Endothelial cell of umbilical vein (primary cell): ENCODE results near the gene TMEM214. TPM values are rescaled to one million over a fixed set of nuclear protein-coding genes. Genes with fewer than 3 reads are reported as not detected.

ENCODE experiments used
- BruUV-seq: library from RNA; stranded (reverse); fragments of 400-500 nt; replicated peaks from 2 replicates; lab custom pipeline; 2021; lab: Mats Ljungman, UMichigan
- CTCF ChIA-PET: fragments of 300-600, 350-600 bp; sonication (Branson Sonifier 250); formaldehyde crosslinking; loops from one replicate; lab custom pipeline; 2021; ENCODE audit warnings: antibody characterized with exemption, inconsistent platforms; lab: Charles Lee
- POLR2A ChIA-PET: fragments of 300-600, 350-600 bp; sonication (Branson Sonifier 250); formaldehyde crosslinking; loops from one replicate; lab custom pipeline; 2021; ENCODE audit warnings: antibody characterized with exemption, inconsistent platforms; lab: Charles Lee
- DNase-seq: peaks from one replicate; pipeline ENCODE4 v3.0.0-alpha.2; 2011; ENCODE audit warnings: low read depth, low spot score
- FAIRE-seq: peaks from 2 replicates; lab custom pipeline; 2011; peaks lifted over from hg19 to GRCh38; lab: Jason Lieb, UNC
- H2AFZ ChIP-seq: 2 replicates; pipeline ENCODE4 v1.6.0; 2012; ENCODE audit warnings: low read depth, low read length, control low read depth, inconsistent platforms
- H3K27ac ChIP-seq: 2 replicates; pipeline ENCODE4 v1.5.1; 2011; ENCODE audit warnings: low read depth, mild to moderate bottlenecking, control low read depth, low read length, moderate library complexity; ENCODE audit not compliant: insufficient read depth
- H3K27me3 ChIP-seq, 2 experiments: 2 replicates each; pipeline versions ENCODE4 v1.6.0 to v1.6.1; 2011; ENCODE audit warnings: low read length in 2 of 2, mixed read lengths in 1 of 2; ENCODE audit not compliant: control insufficient read depth in 2 of 2, insufficient read depth in 2 of 2
- H3K36me3 ChIP-seq, 2 experiments: 2 replicates in 1 of 2; 3 replicates in 1 of 2; pipeline ENCODE4 v1.5.1; 2011; ENCODE audit warnings: low read length in 2 of 2, mild to moderate bottlenecking in 1 of 2, moderate library complexity in 1 of 2; ENCODE audit not compliant: control insufficient read depth in 2 of 2, insufficient read depth in 2 of 2; ENCODE audit errors: extremely low read depth in 1 of 2
- H3K4me1 ChIP-seq: 3 replicates; pipeline ENCODE4 v1.5.1; 2011; ENCODE audit warnings: mild to moderate bottlenecking, low read length; ENCODE audit not compliant: control insufficient read depth, insufficient read depth; ENCODE audit errors: extremely low read depth
- H3K4me2 ChIP-seq: 2 replicates; pipeline ENCODE4 v1.6.1; 2011; ENCODE audit warnings: low read length, control low read depth, mixed read lengths; ENCODE audit not compliant: insufficient read depth
- H3K4me3 ChIP-seq, 3 experiments: fragments of 200-600 bp in 1 of 3; sonication (generic), shearing (Covaris generic) in 1 of 3; replicated peaks in 1 of 3; 2 replicates each; pipeline ENCODE4 v1.5.1; 2011 to 2016; ENCODE audit warnings: control low read depth in 3 of 3, low read length in 3 of 3, mild to moderate bottlenecking in 2 of 3, inconsistent platforms in 1 of 3, low read depth in 1 of 3, moderate library complexity in 1 of 3; ENCODE audit not compliant: insufficient read depth in 1 of 3
- H3K79me2 ChIP-seq: 2 replicates; pipeline ENCODE4 v1.6.0; 2012; ENCODE audit warnings: low read length, inconsistent platforms; ENCODE audit not compliant: control insufficient read depth, insufficient read depth
- H3K9ac ChIP-seq: replicated peaks from 2 replicates; pipeline ENCODE3; 2011; ENCODE audit warnings: low read length, control low read depth; ENCODE audit not compliant: insufficient read depth; ENCODE audit errors: extremely low read depth
- H3K9me1 ChIP-seq: replicated peaks from 3 replicates; pipeline ENCODE4 v1.6.0; 2011; ENCODE audit warnings: mild to moderate bottlenecking, low read length; ENCODE audit not compliant: control insufficient read depth, insufficient read depth; ENCODE audit errors: extremely low read depth
- H3K9me3 ChIP-seq: replicated peaks from 2 replicates; pipeline ENCODE4 v1.5.1; 2012; ENCODE audit warnings: low read length, inconsistent platforms; ENCODE audit not compliant: control insufficient read depth, insufficient read depth
- H4K20me1 ChIP-seq: replicated peaks from 2 replicates; pipeline ENCODE3; 2011; ENCODE audit warnings: mild to moderate bottlenecking, low read length; ENCODE audit not compliant: control insufficient read depth, insufficient read depth; ENCODE audit errors: extremely low read depth
- CTCF ChIP-seq, 2 donors: IDR thresholded peaks; 1 replicate in 1 of 2; 2 replicates in 1 of 2; pipeline ENCODE4 v1.5.1; 2011; ENCODE audit warnings: low read length in 2 of 2, mild to moderate bottlenecking in 2 of 2, moderate library complexity in 2 of 2, control low read depth in 1 of 2, inconsistent platforms in 1 of 2, low read depth in 1 of 2; ENCODE audit not compliant: insufficient read depth in 1 of 2; ENCODE audit errors: extremely low read depth in 1 of 2
- FOS ChIP-seq: IDR thresholded peaks from 2 replicates; pipeline ENCODE4 v1.6.1; 2011; ENCODE audit warnings: mild to moderate bottlenecking, low read length, moderate library complexity, borderline replicate concordance; ENCODE audit not compliant: insufficient read depth
- GATA2 ChIP-seq: IDR thresholded peaks from 2 replicates; pipeline ENCODE4 v1.7.0; 2011; ENCODE audit warnings: low read depth, mild to moderate bottlenecking, moderate library complexity, mixed read lengths, low read length; ENCODE audit not compliant: insufficient read length, insufficient read depth
- MYC ChIP-seq: IDR thresholded peaks from one replicate; pipeline ENCODE4 v1.6.1; 2011; ENCODE audit warnings: mild to moderate bottlenecking, low read depth, low read length
- POLR2AphosphoS5 ChIP-seq: IDR thresholded peaks from 2 replicates; pipeline ENCODE4 v1.6.1; 2012; ENCODE audit warnings: low read depth, mild to moderate bottlenecking, control low read depth, low read length, moderate library complexity; ENCODE audit not compliant: insufficient read depth
- dilution Hi-C: fragments of 300-500 bp; cut with MboI; formaldehyde crosslinking; loops from one replicate; pipeline ENCODE4 v1.15.0; 2019; ENCODE audit warnings: low sequenced_read_pairs; ENCODE audit not compliant: extremely low pct_ligation_motif_present
- intact Hi-C: fragments of 100-400 bp; cut with micrococcal nuclease; formaldehyde crosslinking; loops from one replicate; pipeline ENCODE4 v1.10.0; 2022
- polyA plus RNA-seq, 4 experiments: library from polyadenylated mRNA; depleted of rRNA in 3 of 4; stranded (reverse) in 3 of 4; unstranded in 1 of 4; fragments of >200 nt; gene quantifications; 2 replicates each; pipeline versions ENCODE4 v1.2.1 to v1.2.3, GENCODE V29; 2011 to 2012; ENCODE audit warnings: missing spikeins in 1 of 4
- total RNA-seq: library from RNA; stranded (reverse); gene quantifications from 2 replicates; pipeline ENCODE4 v1.2.3, GENCODE V29; 2021

Gene TMEM214
- total and polyA plus RNA-seq, 2 donors (not counting 3 experiments of a cell fraction or from before 2014, with no cell fraction given), result 109 to 163 TPM

GRCh38 chr2:27085673-27086089 is 52.9 kb downstream of the TMEM214 start:
- H3K27me3 ChIP-seq, result no peaks in the 10 kb centered on the region
- FAIRE-seq (peak; percentile 93), DNase-seq (peak; percentile 78)
- TSS peak; percentile 65 for BruUV-seq
- peaks cover 12% of the 10 kb centered on the region for H3K4me1 ChIP-seq
- H3K4me2 ChIP-seq, result peak overlapping the region; percentile 72
- H4K20me1 ChIP-seq, result no peaks in the 10 kb centered on the region
- peak overlapping the region; percentile 88 for H2AFZ ChIP-seq
- H3K4me3 ChIP-seq, result peak overlapping the region; percentile 55 to 73 (median 64)
- H3K27ac ChIP-seq, result peak overlapping the region; percentile 51
- no peaks in the 10 kb centered on the region for H3K79me2 ChIP-seq
- no peak for TF ChIP-seq GATA2
- peak; percentile 19 for TF ChIP-seq POLR2AphosphoS5
- no peak for TF ChIP-seq MYC
- peak; percentile 51 to 75 for TF ChIP-seq CTCF (IDR thresholded peaks at IDR 0.05; ENCODE audit: extremely low read depth in 1 of 2, insufficient read depth in 1 of 2, low read depth in 1 of 2, low read length in 2 of 2)
- no peak for TF ChIP-seq FOS
- intact Hi-C loops (loop anchor here (1.0 to 5.0 kb wide), 9 partner anchors 14 to 238 kb away; partner anchors contain the start of genes ATRAID, DPYSL5, OST4 and PREB), dilution Hi-C loops (no loop called here)
- no peaks in the 10 kb centered on the region for H3K9me3 ChIP-seq
- no peaks in the 10 kb centered on the region for H3K9me1 ChIP-seq
- POLR2A ChIA-PET, result no interaction called here
- no peaks in the 10 kb centered on the region for H3K36me3 ChIP-seq
- peak overlapping the region; percentile 69 for H3K9ac ChIP-seq
- CTCF ChIA-PET, result interaction anchor here (0.6 to 6.0 kb wide), 17 partner anchors 9 to 239 kb away, joined by 3 to 55 read pairs (median 4); partner anchors contain the start of genes AGBL5, OST4 and TRIM54
